CD4-positive, CD25-positive, alpha-beta regulatory T cell (primary cell): ENCODE data around the gene ANK3. TPM values are rescaled to one million over a fixed set of nuclear protein-coding genes. Genes with fewer than 3 reads are reported as not detected.

Experiments
- ATAC-seq, 2 donors: fragments of 150-1000 bp; cut with Tn5 transposase; one replicate each; pipeline ENCODE4 v1.10.0; 2021; ENCODE audit warnings: low read depth in 2 of 2, moderate number of reproducible peaks in 2 of 2, moderate library complexity in 1 of 2
- DNase-seq, 3 donors: peaks; one replicate each; pipeline versions ENCODE4 v3.0.0 to v3.0.0-alpha.2; 2012 to 2022; ENCODE audit warnings: mixed read lengths in 1 of 3
- H3K27ac ChIP-seq: one replicate; pipeline ENCODE4 v1.7.0; 2013; ENCODE audit warnings: mild to moderate bottlenecking, low read length; ENCODE audit not compliant: insufficient read depth, poor library complexity, severe bottlenecking
- H3K27me3 ChIP-seq: one replicate; pipeline ENCODE4 v1.7.0; 2013; ENCODE audit warnings: low read length; ENCODE audit not compliant: control insufficient read depth, insufficient read depth
- H3K36me3 ChIP-seq: one replicate; pipeline ENCODE4 v1.7.0; 2013; ENCODE audit warnings: mild to moderate bottlenecking, low read length, moderate library complexity; ENCODE audit not compliant: control insufficient read depth, insufficient read depth
- H3K4me1 ChIP-seq: 2 replicates; pipeline ENCODE4 v1.7.0; 2013; ENCODE audit warnings: mild to moderate bottlenecking, low read length; ENCODE audit not compliant: insufficient read depth, control insufficient read depth, poor library complexity, severe bottlenecking
- H3K4me3 ChIP-seq: one replicate; pipeline ENCODE4 v1.7.0; 2013; ENCODE audit warnings: low read depth, mild to moderate bottlenecking, low read length, moderate library complexity
- H3K9me3 ChIP-seq, 2 experiments: 1 replicate in 1 of 2; 2 replicates in 1 of 2; pipeline ENCODE4 v1.7.0; 2013; ENCODE audit warnings: low read length in 2 of 2, mild to moderate bottlenecking in 1 of 2, moderate library complexity in 1 of 2; ENCODE audit not compliant: control insufficient read depth in 2 of 2
- H3K27ac Mint-ChIP-seq, 3 donors: one replicate each; pipeline ENCODE4 v1.8.0; 2020 to 2022; ENCODE audit warnings: mild to moderate bottlenecking in 3 of 3, mixed read lengths in 3 of 3, moderate library complexity in 2 of 3
- H3K27me3 Mint-ChIP-seq: one replicate; pipeline ENCODE4 v1.8.0; 2022; ENCODE audit warnings: mild to moderate bottlenecking, mixed read lengths
- H3K36me3 Mint-ChIP-seq: one replicate; pipeline ENCODE4 v1.8.0; 2020; ENCODE audit warnings: mixed read lengths
- H3K4me1 Mint-ChIP-seq, 4 donors: one replicate each; pipeline ENCODE4 v1.8.0; 2020 to 2022; ENCODE audit warnings: mixed read lengths in 4 of 4, mild to moderate bottlenecking in 1 of 4
- H3K4me3 Mint-ChIP-seq, 4 donors: one replicate each; pipeline ENCODE4 v1.8.0; 2020 to 2022; ENCODE audit warnings: mild to moderate bottlenecking in 4 of 4, mixed read lengths in 4 of 4, moderate library complexity in 3 of 4
- H3K9me3 Mint-ChIP-seq, 7 donors: one replicate each; pipeline ENCODE4 v1.8.0; 2020 to 2022; ENCODE audit warnings: mixed read lengths in 7 of 7, mild to moderate bottlenecking in 3 of 7, moderate library complexity in 2 of 7
- polyA plus RNA-seq, 4 donors: library from polyadenylated mRNA; unstranded; fragments of 300-500 nt; fragmentation: Illumina TruSeq; gene quantifications; one replicate each; pipeline ENCODE4 v1.2.3, GENCODE V29; 2021
- total RNA-seq: library from RNA; stranded (reverse); gene quantifications from one replicate; pipeline ENCODE4 v1.2.3, GENCODE V29; 2022

Gene ANK3
- total and polyA plus RNA-seq, 5 donors from 2014 or later = 1.8 to 32.6 (median 3.1) TPM

GRCh38 chr10:60291344-60291930 is 98.2 kb downstream of the ANK3 start:
- H3K4me1 ChIP-seq = no peaks in the 10 kb centered on the region
- Mint-ChIP-seq H3K27ac (peak overlapping the region in 1 of 3 donors; percentile 21), H3K4me3 (no peak overlapping the region), H3K9me3 (no peaks in the 10 kb centered on the region), H3K4me1 (no peaks in the 10 kb centered on the region), H3K27me3 (no peaks in the 10 kb centered on the region), H3K36me3 (no peaks in the 10 kb centered on the region)
- DNase-seq = no peak
- no peak for ATAC-seq
- no peaks in the 10 kb centered on the region for H3K9me3 ChIP-seq
- H3K27ac ChIP-seq = no peak overlapping the region
- H3K36me3 ChIP-seq = no peaks in the 10 kb centered on the region
- H3K27me3 ChIP-seq = no peaks in the 10 kb centered on the region
- no peak overlapping the region for H3K4me3 ChIP-seq

- Mint-ChIP-seq H3K36me3 (no peaks in the 10 kb centered on the region), H3K27me3 (no peaks in the 10 kb centered on the region), H3K9me3 (no peaks in the 10 kb centered on the region), H3K4me3 (no peak overlapping the region), H3K4me1 (no peaks in the 10 kb centered on the region), H3K27ac (no peak overlapping the region)
- Histone ChIP-seq H3K27ac (no peak overlapping the region), H3K4me3 (no peak overlapping the region), H3K9me3 (no peaks in the 10 kb centered on the region), H3K4me1 (no peaks in the 10 kb centered on the region), H3K36me3 (no peaks in the 10 kb centered on the region), H3K27me3 (no peaks in the 10 kb centered on the region)
- ATAC-seq = no peak
- DNase-seq = no peak
Measured at GRCh38 chr10:60290558-60290957, 99.1 kb downstream of the ANK3 start.

- Histone ChIP-seq H3K9me3 (no peaks in the 10 kb centered on the region), H3K4me1 (no peaks in the 10 kb centered on the region), H3K36me3 (no peaks in the 10 kb centered on the region), H3K27ac (no peak overlapping the region), H3K4me3 (no peak overlapping the region), H3K27me3 (no peaks in the 10 kb centered on the region)
- Mint-ChIP-seq H3K27ac (no peak overlapping the region), H3K9me3 (peaks cover 0 to 1% (median 0%) of the 10 kb centered on the region in 7 donors), H3K4me1 (no peaks in the 10 kb centered on the region), H3K27me3 (no peaks in the 10 kb centered on the region), H3K36me3 (no peaks in the 10 kb centered on the region), H3K4me3 (no peak overlapping the region)
- no peak for DNase-seq
- ATAC-seq = no peak
Measured at GRCh38 chr10:60289800-60290199, 99.9 kb downstream of the ANK3 start.

DNA sequence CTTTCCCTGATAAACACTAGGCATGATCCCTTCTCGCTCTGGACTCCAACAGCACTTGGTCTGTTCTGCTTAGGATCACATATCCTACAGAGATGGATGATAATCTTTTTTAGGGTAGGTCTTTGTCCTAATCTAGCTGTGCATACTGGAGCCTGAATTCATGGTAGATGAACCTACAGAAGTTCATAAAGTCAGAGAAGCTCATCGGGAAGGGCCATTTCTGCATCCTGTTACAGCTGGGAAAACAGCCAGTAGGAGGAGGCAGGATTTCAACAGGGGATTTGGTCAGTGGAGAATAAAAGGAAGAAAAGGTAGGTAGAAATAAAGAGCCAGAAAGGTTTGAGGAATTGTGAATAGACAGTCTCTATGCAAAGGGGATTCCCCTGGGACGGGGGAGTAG is 101.4 kb downstream of the ANK3 start:
- H3K4me1 ChIP-seq = no peaks in the 10 kb centered on the region
- H3K4me3 Mint-ChIP-seq = no peak overlapping the region
- peaks cover 0 to 3% (median 0%) of the 10 kb centered on the region in 7 donors for H3K9me3 Mint-ChIP-seq
- no peak overlapping the region for H3K4me3 ChIP-seq
- H3K36me3 ChIP-seq = no peaks in the 10 kb centered on the region
- DNase-seq (no peak), ATAC-seq (no peak)
- no peaks in the 10 kb centered on the region for H3K9me3 ChIP-seq
- H3K27ac ChIP-seq = no peak overlapping the region
- no peaks in the 10 kb centered on the region for H3K27me3 ChIP-seq
- no peaks in the 10 kb centered on the region for H3K27me3 Mint-ChIP-seq
- no peaks in the 10 kb centered on the region for H3K4me1 Mint-ChIP-seq
- H3K27ac Mint-ChIP-seq = peak overlapping the region in 1 of 3 donors; percentile 28
- H3K36me3 Mint-ChIP-seq = no peaks in the 10 kb centered on the region

- Mint-ChIP-seq H3K4me1 (no peaks in the 10 kb centered on the region), H3K4me3 (no peak overlapping the region), H3K36me3 (no peaks in the 10 kb centered on the region), H3K9me3 (peaks cover 0 to 3% (median 0%) of the 10 kb centered on the region in 7 donors), H3K27me3 (no peaks in the 10 kb centered on the region), H3K27ac (no peak overlapping the region)
- no peak for ATAC-seq
- H3K4me1 ChIP-seq = no peaks in the 10 kb centered on the region
- H3K27ac ChIP-seq = no peak overlapping the region
- H3K9me3 ChIP-seq = no peaks in the 10 kb centered on the region
- H3K36me3 ChIP-seq = no peaks in the 10 kb centered on the region
- H3K27me3 ChIP-seq = no peaks in the 10 kb centered on the region
- no peak for DNase-seq
- H3K4me3 ChIP-seq = no peak overlapping the region
Measured at GRCh38 chr10:60286559-60286958, 103.1 kb downstream of the ANK3 start.

DNA sequence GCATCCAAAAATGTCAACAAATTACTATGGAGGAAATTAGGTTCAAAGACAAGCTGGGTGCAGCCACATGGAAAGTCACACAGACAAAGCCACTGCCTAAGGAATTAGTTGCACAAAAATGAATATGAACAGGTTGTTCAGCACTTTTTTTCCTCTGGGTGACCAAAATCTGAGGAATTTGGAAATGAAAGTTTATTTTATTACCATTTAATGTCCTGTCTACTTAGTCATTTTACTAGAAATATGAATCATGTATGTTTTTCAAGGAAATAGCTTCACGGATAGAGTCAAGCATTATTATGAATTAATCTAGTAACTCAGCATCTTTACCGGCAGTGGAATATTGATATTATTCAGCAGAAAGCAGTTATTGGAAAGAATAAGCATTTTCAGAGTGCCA is 106.3 kb downstream of the ANK3 start:
- no peak overlapping the region for H3K4me3 Mint-ChIP-seq
- H3K9me3 Mint-ChIP-seq = peaks cover 0 to 3% (median 0%) of the 10 kb centered on the region in 7 donors
- peaks cover 4% of the 10 kb centered on the region for H3K27me3 Mint-ChIP-seq
- no peak overlapping the region for H3K4me3 ChIP-seq
- H3K27me3 ChIP-seq = no peaks in the 10 kb centered on the region
- H3K9me3 ChIP-seq = no peaks in the 10 kb centered on the region
- H3K4me1 Mint-ChIP-seq = no peaks in the 10 kb centered on the region
- H3K36me3 ChIP-seq = no peaks in the 10 kb centered on the region
- H3K36me3 Mint-ChIP-seq = no peaks in the 10 kb centered on the region
- H3K27ac ChIP-seq = no peak overlapping the region
- no peak overlapping the region for H3K27ac Mint-ChIP-seq
- ATAC-seq (no peak), DNase-seq (no peak)
- H3K4me1 ChIP-seq = no peaks in the 10 kb centered on the region

DNA sequence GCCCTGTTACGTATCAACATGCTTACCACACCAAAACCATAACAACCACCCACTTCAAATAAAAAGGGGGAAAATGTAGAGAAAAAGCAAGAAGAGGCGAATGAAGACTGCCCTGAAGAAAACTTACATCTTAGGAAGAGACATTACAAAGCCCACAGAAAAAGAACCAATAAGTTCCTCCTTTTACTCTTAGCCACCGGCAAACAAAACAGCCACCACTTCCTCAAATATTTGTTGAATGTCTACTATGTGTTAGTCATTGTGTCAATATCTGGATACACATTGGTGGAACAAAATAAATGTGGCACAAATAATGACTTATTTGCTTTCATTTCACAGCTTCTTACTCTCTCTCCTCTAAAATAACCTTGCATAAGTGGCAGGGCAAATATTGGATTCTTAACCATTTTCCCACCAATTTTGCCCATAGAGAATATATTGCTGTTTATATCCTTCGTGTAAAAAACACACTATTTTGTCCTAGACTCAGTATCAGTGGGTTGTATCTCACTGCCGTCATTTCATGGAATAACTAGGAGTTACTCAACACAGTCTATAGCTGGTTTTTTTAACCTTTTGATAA is 106.8 kb downstream of the ANK3 start:
- Mint-ChIP-seq H3K27me3 (peaks cover 4% of the 10 kb centered on the region), H3K27ac (no peak overlapping the region), H3K4me3 (no peak overlapping the region), H3K36me3 (no peaks in the 10 kb centered on the region), H3K9me3 (peaks cover 0 to 3% (median 0%) of the 10 kb centered on the region in 7 donors), H3K4me1 (no peaks in the 10 kb centered on the region)
- Histone ChIP-seq H3K27me3 (no peaks in the 10 kb centered on the region), H3K9me3 (no peaks in the 10 kb centered on the region), H3K4me1 (no peaks in the 10 kb centered on the region), H3K36me3 (no peaks in the 10 kb centered on the region), H3K27ac (no peak overlapping the region), H3K4me3 (no peak overlapping the region)
- DNase-seq (no peak), ATAC-seq (no peak)

GRCh38 chr10:60281792-60282353 is 107.8 kb downstream of the ANK3 start:
- Mint-ChIP-seq H3K4me1 (no peaks in the 10 kb centered on the region), H3K9me3 (peaks cover 0 to 3% (median 0%) of the 10 kb centered on the region in 7 donors), H3K27me3 (peaks cover 6% of the 10 kb centered on the region), H3K27ac (no peak overlapping the region), H3K36me3 (no peaks in the 10 kb centered on the region), H3K4me3 (no peak overlapping the region)
- ATAC-seq = no peak
- Histone ChIP-seq H3K4me3 (no peak overlapping the region), H3K27me3 (no peaks in the 10 kb centered on the region), H3K27ac (no peak overlapping the region), H3K36me3 (no peaks in the 10 kb centered on the region), H3K9me3 (no peaks in the 10 kb centered on the region), H3K4me1 (no peaks in the 10 kb centered on the region)
- DNase-seq = no peak
